ENCODE data around the gene GZMA.
"Not testable (repeated sequence)": the region's sequence is repeated elsewhere in the genome, so short reads cannot be mapped to it uniquely, and the experiment has no call there.

GRCh38 chr5:55105976-55106375, 3.5 kb downstream of the GZMA start:
- TF ChIP-seq CTCF (IDR thresholded peaks at IDR 0.05; ENCODE audit: borderline replicate concordance, extremely low read depth, low read length, poor library complexity, severe bottlenecking); EZH2 (IDR thresholded peaks at IDR 0.05; ENCODE audit: borderline replicate concordance, low read depth, low read length, severe bottlenecking): not testable (repeated sequence)
